B cell (primary cell): Measurements from ENCODE around the gene TTC1. TPM values are rescaled to one million over a fixed set of nuclear protein-coding genes. Genes with fewer than 3 reads are reported as not detected.

Experiments used
- ATAC-seq: fragments of 200-7000 bp; cut with Tn5 transposase; one replicate; pipeline ENCODE4 v1.10.0; 2021; ENCODE audit warnings: low read depth, mild to moderate bottlenecking, moderate number of reproducible peaks, moderate library complexity
- CTCF ChIA-PET: fragments of 350-600 bp; sonication (Branson Sonifier 250); formaldehyde crosslinking; loops from one replicate; lab custom pipeline; 2021; ENCODE audit warnings: antibody characterized with exemption, inconsistent platforms; lab: Charles Lee
- POLR2A ChIA-PET: fragments of 350-600 bp; sonication (Branson Sonifier 250); formaldehyde crosslinking; loops from one replicate; lab custom pipeline; 2021; ENCODE audit warnings: antibody characterized with exemption; lab: Charles Lee
- DNase-seq: peaks from one replicate; pipeline ENCODE4 v3.0.0; 2013
- H2AFZ ChIP-seq: 2 replicates; pipeline ENCODE4 v1.6.1; 2012; ENCODE audit warnings: mild to moderate bottlenecking, low read depth, low read length; ENCODE audit not compliant: insufficient read depth, poor library complexity, severe bottlenecking
- H3K27ac ChIP-seq, 2 donors: 1 replicate in 1 of 2; 2 replicates in 1 of 2; pipeline ENCODE4 v1.5.1; 2012 to 2013; ENCODE audit warnings: low read length in 2 of 2, mild to moderate bottlenecking in 2 of 2, moderate library complexity in 1 of 2
- H3K27me3 ChIP-seq, 4 experiments: fragments of 200-600 bp in 1 of 4; sonication (generic) in 1 of 4; replicated peaks in 1 of 4; 1 replicate in 2 of 4; 2 replicates in 2 of 4; pipeline versions ENCODE4 v1.6.1 to v1.7.0; 2013 to 2016; ENCODE audit warnings: low read length in 3 of 4, mild to moderate bottlenecking in 2 of 4, mixed read lengths in 1 of 4, moderate library complexity in 1 of 4; ENCODE audit not compliant: insufficient read depth in 4 of 4, control insufficient read depth in 3 of 4; ENCODE audit errors: control extremely low read depth in 1 of 4
- H3K36me3 ChIP-seq, 2 experiments: replicated peaks in 1 of 2; 1 replicate in 1 of 2; 2 replicates in 1 of 2; pipeline versions ENCODE4 v1.6.1 to v1.7.1; 2013; ENCODE audit warnings: low read length in 1 of 2; ENCODE audit not compliant: insufficient read depth in 2 of 2, control insufficient read depth in 1 of 2; ENCODE audit errors: control extremely low read depth in 1 of 2, extremely low read depth in 1 of 2
- H3K4me1 ChIP-seq, 2 donors: fragments of 200-600 bp in 1 of 2; sonication (generic) in 1 of 2; 1 replicate in 1 of 2; 2 replicates in 1 of 2; pipeline versions ENCODE4 v1.5.1 to v1.6.1; 2013 to 2017; ENCODE audit warnings: low read length in 2 of 2; ENCODE audit not compliant: control insufficient read depth in 2 of 2, insufficient read depth in 2 of 2
- H3K4me2 ChIP-seq: replicated peaks from 2 replicates; pipeline ENCODE3; 2012; ENCODE audit warnings: mild to moderate bottlenecking, low read depth, low read length; ENCODE audit not compliant: poor library complexity, severe bottlenecking
- H3K4me3 ChIP-seq, 5 experiments: fragments of 200-600 bp in 1 of 5; sonication (generic) in 1 of 5; 1 replicate in 3 of 5; 2 replicates in 2 of 5; pipeline versions ENCODE4 v1.5.1 to v1.7.0; 2011 to 2016; ENCODE audit warnings: low read length in 4 of 5, mild to moderate bottlenecking in 4 of 5, low read depth in 2 of 5, control low read depth in 1 of 5, moderate library complexity in 1 of 5; ENCODE audit not compliant: insufficient read depth in 1 of 5; ENCODE audit errors: control extremely low read depth in 1 of 5, extremely low read depth in 1 of 5
- H3K79me2 ChIP-seq: fragments of 200-600 bp; sonication (generic); one replicate; pipeline ENCODE4 v1.6.0; 2016; ENCODE audit warnings: low read length; ENCODE audit not compliant: control insufficient read depth, insufficient read depth
- H3K9ac ChIP-seq: fragments of 200-600 bp; sonication (generic); 2 replicates; pipeline ENCODE4 v1.6.1; 2017; ENCODE audit warnings: mild to moderate bottlenecking, low read length, moderate library complexity
- H3K9me3 ChIP-seq, 3 donors: one replicate each; pipeline versions ENCODE4 v1.6.1 to v1.7.1; 2013; ENCODE audit warnings: low read length in 2 of 3; ENCODE audit not compliant: control insufficient read depth in 2 of 3, insufficient read depth in 1 of 3; ENCODE audit errors: control extremely low read depth in 1 of 3
- H4K20me1 ChIP-seq: 2 replicates; pipeline ENCODE4 v1.6.0; 2012; ENCODE audit warnings: mild to moderate bottlenecking, low read length; ENCODE audit not compliant: insufficient read depth, control insufficient read depth, poor library complexity, severe bottlenecking
- H3K27ac Mint-ChIP-seq: one replicate; pipeline ENCODE4 v1.8.0; 2021; ENCODE audit warnings: mixed read lengths
- H3K27me3 Mint-ChIP-seq: one replicate; pipeline ENCODE4 v1.8.0; 2021; ENCODE audit warnings: mixed read lengths
- H3K4me1 Mint-ChIP-seq: one replicate; pipeline ENCODE4 v1.8.0; 2021; ENCODE audit warnings: mixed read lengths
- H3K4me3 Mint-ChIP-seq: one replicate; pipeline ENCODE4 v1.8.0; 2021; ENCODE audit warnings: mixed read lengths
- H3K9me3 Mint-ChIP-seq: one replicate; pipeline ENCODE4 v1.8.0; 2022; ENCODE audit warnings: mixed read lengths; ENCODE audit not compliant: insufficient read depth
- EZH2 ChIP-seq: IDR thresholded peaks from 2 replicates; pipeline ENCODE4 v1.6.1; 2012; ENCODE audit warnings: borderline replicate concordance, low read depth, mild to moderate bottlenecking, moderate library complexity, low read length; ENCODE audit not compliant: insufficient read depth, poor library complexity, severe bottlenecking
- WGBS: methylation state at CpG from one replicate; pipeline ENCODE4 v1.1.5; 2013; ENCODE audit warnings: missing lambda C conversion rate; ENCODE audit not compliant: insufficient coverage; 5-methylcytosine and 5-hydroxymethylcytosine counted together
- intact Hi-C: fragments of 100-400 bp; cut with micrococcal nuclease; formaldehyde crosslinking; loops from one replicate; pipeline ENCODE4 v1.10.0; 2022
- polyA plus RNA-seq: library from polyadenylated mRNA; depleted of rRNA; stranded (reverse); fragments of >200 nt; gene quantifications from 2 replicates; pipeline ENCODE4 v1.2.3, GENCODE V29; 2012
- total RNA-seq, 2 donors: library from RNA; stranded (reverse); fragments of 120-200 nt in 1 of 2; gene quantifications; 1 replicate in 1 of 2; 2 replicates in 1 of 2; pipeline versions ENCODE4 v1.2.3 to v1.2.4, GENCODE V29; 2013 to 2022
- TF ChIP-seq, protein P1 (sequence below): fragments of 200-600 bp; IDR thresholded peaks from one replicate; pipeline ENCODE4 v1.8.0; 2022; ENCODE audit warnings: antibody characterized with exemption, mild to moderate bottlenecking

The TTC1 gene
- total and polyA plus RNA-seq, 2 donors (not counting 1 experiment from before 2014, with no cell fraction given): 12.1 to 40.4 TPM

DNA sequence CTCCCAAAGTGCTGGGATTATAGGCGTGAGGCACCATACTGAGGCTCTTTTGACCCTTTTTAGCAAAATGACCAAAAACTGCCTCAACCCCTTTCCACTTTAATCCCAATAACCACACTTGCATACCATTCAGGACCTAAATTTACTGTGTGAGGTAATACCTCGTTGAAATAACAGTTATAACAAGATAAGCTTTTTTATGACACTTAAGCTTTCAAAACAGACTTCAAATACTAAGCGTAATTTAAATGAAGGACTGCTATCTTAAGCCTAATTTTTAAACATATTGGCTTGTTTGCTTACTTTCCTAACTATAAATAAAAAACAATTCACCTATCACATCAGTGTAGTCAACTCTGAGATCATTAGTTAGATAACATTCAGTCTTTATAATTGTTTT is 72.6 kb downstream of the TTC1 start:
- ATAC-seq (no peak), DNase-seq (no peak)
- peaks cover 3% of the 10 kb centered on the region for H3K4me1 Mint-ChIP-seq
- Histone ChIP-seq H2AFZ (no peak overlapping the region), H4K20me1 (no peaks in the 10 kb centered on the region), H3K4me3 (no peak overlapping the region), H3K36me3 (peaks cover 6 to 7% of the 10 kb centered on the region in 2 experiments), H3K27me3 (no peaks in the 10 kb centered on the region), H3K9ac (no peak overlapping the region), H3K4me2 (no peak overlapping the region), H3K79me2 (no peaks in the 10 kb centered on the region), H3K27ac (no peak overlapping the region), H3K9me3 (no peaks in the 10 kb centered on the region), H3K4me1 (no peaks in the 10 kb centered on the region)
- intact Hi-C loops: loop anchor here (1.0 kb wide), 1 partner anchor 264 kb away; no protein-coding TSS in a partner anchor
- H3K27me3 Mint-ChIP-seq: no peaks in the 10 kb centered on the region
- no peaks in the 10 kb centered on the region for H3K9me3 Mint-ChIP-seq
- no peak overlapping the region for H3K27ac Mint-ChIP-seq
- ChIA-PET CTCF (interaction anchor here (0.6 to 2.0 kb wide), 12 partner anchors 9 to 264 kb away, joined by 3 to 20 read pairs (median 5); partner anchors contain the start of gene PWWP2A), POLR2A (no interaction called here)
- WGBS: 100% methylated on average over 1 of the region's 3 CpGs
- H3K4me3 Mint-ChIP-seq: no peak overlapping the region
- TF ChIP-seq EZH2: no peak
- TF ChIP-seq, protein P1, sequence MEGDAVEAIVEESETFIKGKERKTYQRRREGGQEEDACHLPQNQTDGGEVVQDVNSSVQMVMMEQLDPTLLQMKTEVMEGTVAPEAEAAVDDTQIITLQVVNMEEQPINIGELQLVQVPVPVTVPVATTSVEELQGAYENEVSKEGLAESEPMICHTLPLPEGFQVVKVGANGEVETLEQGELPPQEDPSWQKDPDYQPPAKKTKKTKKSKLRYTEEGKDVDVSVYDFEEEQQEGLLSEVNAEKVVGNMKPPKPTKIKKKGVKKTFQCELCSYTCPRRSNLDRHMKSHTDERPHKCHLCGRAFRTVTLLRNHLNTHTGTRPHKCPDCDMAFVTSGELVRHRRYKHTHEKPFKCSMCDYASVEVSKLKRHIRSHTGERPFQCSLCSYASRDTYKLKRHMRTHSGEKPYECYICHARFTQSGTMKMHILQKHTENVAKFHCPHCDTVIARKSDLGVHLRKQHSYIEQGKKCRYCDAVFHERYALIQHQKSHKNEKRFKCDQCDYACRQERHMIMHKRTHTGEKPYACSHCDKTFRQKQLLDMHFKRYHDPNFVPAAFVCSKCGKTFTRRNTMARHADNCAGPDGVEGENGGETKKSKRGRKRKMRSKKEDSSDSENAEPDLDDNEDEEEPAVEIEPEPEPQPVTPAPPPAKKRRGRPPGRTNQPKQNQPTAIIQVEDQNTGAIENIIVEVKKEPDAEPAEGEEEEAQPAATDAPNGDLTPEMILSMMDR: no peak

DNA sequence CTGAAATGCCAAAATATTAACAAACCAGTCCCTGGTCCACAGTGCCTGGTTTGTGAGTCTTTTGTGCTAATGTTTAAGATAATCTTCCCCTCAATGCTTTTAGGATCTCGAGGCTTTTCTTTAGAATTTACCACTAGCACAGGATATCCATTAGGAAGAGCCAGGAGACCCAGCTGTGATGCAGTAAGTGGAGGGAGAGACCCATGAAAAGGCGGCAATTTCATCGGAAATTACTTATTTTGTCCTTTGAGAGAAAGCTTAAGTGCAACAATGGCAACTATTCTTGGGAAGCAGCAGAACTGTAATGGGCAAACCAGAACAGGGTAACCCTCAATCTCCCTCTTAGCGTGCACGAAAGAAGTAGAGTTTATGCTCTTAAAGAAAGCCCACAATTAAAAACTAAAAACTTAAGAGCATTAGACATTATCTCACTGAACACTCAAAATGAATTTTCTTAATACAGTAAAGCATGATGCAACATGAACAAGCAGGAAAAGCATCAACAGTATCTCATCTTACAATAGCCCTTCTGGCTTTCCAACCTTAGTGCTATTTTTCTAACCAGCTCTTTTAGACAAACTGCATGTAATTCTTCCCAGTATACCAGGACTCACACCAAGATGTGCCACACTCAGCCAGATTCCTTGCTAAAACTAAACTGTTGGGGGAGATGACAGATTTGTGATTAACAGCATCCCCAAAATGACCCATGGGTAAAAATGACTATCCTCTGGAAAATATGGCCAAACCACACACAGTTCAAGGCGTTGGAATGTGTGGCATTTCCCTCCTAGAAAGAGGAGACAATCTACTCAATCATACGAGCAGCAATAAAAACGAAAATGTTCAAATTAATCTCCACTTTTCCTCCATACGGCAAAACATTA is 73.9 kb downstream of the TTC1 start:
- Histone ChIP-seq H3K9me3 (no peaks in the 10 kb centered on the region), H4K20me1 (no peaks in the 10 kb centered on the region), H3K36me3 (peaks cover 3 to 5% of the 10 kb centered on the region in 2 experiments), H3K79me2 (no peaks in the 10 kb centered on the region), H2AFZ (no peak overlapping the region), H3K27ac (no peak overlapping the region), H3K4me1 (no peaks in the 10 kb centered on the region), H3K4me2 (no peak overlapping the region), H3K9ac (no peak overlapping the region), H3K27me3 (no peaks in the 10 kb centered on the region), H3K4me3 (no peak overlapping the region)
- intact Hi-C loops: no loop called here
- Mint-ChIP-seq H3K4me3 (no peak overlapping the region), H3K27me3 (no peaks in the 10 kb centered on the region), H3K27ac (no peak overlapping the region), H3K9me3 (no peaks in the 10 kb centered on the region), H3K4me1 (peaks cover 3% of the 10 kb centered on the region)
- ChIA-PET CTCF (interaction anchor here (1.0 kb wide), 1 partner anchor 96 kb away, joined by 3 read pairs; no protein-coding TSS in a partner anchor), POLR2A (no interaction called here)
- ATAC-seq (no peak), DNase-seq (no peak)
- 92% methylated on average over 7 of the region's 9 CpGs for WGBS
- TF ChIP-seq, protein P1: no peak
- TF ChIP-seq EZH2: no peak
